ENCODE results near the gene GUCY2C.

Gene GUCY2C

DNA sequence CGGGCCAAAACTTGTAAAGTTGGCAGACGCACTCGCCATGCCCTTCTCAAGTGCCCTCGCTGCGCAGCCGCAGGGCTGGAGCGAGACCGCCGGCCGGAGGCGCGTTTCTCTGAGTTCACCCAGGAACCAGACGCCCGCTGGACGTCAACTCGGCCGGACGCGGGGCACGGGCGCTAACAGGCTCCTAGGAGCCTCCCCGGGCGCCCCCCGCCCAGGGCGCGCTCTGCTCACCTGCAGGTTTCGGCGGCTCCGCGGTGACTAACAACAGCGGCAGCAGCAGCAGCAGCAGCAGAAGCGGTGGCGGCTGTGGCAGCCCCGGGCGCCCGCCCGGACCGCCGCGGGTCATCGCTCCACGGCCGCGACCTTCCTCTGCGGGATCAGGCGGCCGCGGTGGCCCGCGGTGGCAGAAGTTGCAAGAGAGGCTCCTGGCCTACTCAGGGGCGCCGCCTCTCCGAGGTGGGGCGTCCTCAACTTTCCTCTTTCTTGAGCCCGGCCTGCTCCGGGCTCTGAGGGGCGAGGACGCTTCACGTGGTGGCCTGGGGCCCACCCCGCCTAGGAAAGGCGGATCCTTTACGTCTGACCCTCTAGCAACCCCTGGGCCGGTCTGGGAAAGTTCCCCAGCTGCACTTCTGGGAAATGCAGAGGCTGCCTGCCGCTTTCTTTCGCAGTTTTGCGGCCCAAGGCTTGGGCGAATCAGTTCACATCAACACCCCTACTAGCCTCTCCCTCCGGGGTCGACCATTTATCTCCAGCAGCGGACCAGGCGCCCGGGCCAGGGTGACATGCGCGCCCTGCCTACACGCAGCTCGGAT, 128.8 kb downstream of the GUCY2C start, which contains the start of gene PLBD1:
Gene PLBD1 (minus strand): TSS at position 533 of the 812 bp plus-strand sequence. CDS start 187 bp downstream, at position 346.
- DNase-seq, result no peak

GRCh38 chr12:14564336-14564959, 132.0 kb downstream of the GUCY2C start:
- no peak for DNase-seq

- DNase-seq, result no peak
These were observed 133.4 kb downstream of the GUCY2C start for GRCh38 chr12:14563046-14563445.
